SW480 (cell line): ENCODE measurements around the gene TLR6.
"Not testable (repeated sequence)": the region's sequence is repeated elsewhere in the genome, so short reads cannot be mapped to it uniquely, and the experiment has no call there.

ENCODE experiments used
- DNase-seq: peaks from one replicate; pipeline ENCODE4 v3.0.0-alpha.2; 2016; ENCODE audit warnings: low spot score

Gene TLR6

GRCh38 chr4:38822748-38823303, 33.8 kb downstream of the TLR6 start:
- no peak for DNase-seq

GRCh38 chr4:38821739-38822138, 34.9 kb downstream of the TLR6 start:
- DNase-seq, result no peak

- no peak for DNase-seq
Observed at GRCh38 chr4:38820329-38821061, 36.1 kb downstream of the TLR6 start.

GRCh38 chr4:38819569-38819968, 37.0 kb downstream of the TLR6 start:
- no peak for DNase-seq

- DNase-seq, result no peak
Observed at GRCh38 chr4:38818441-38818976, 38.1 kb downstream of the TLR6 start.

- no peak for DNase-seq
Observed at GRCh38 chr4:38815885-38816782, 40.5 kb downstream of the TLR6 start.

- no peak for DNase-seq
Observed at GRCh38 chr4:38814386-38814785, 42.2 kb downstream of the TLR6 start.

GRCh38 chr4:38811297-38811696, 45.3 kb downstream of the TLR6 start:
- DNase-seq, result no peak

GRCh38 chr4:38807462-38807861, 49.2 kb downstream of the TLR6 start:
- DNase-seq, result not testable (repeated sequence)

GRCh38 chr4:38806251-38806650, 50.4 kb downstream of the TLR6 start:
- not testable (repeated sequence) for DNase-seq

GRCh38 chr4:38805530-38806145, 51.0 kb downstream of the TLR6 start:
- DNase-seq, result no peak

- DNase-seq, result peak; percentile 8
Observed at GRCh38 chr4:38804654-38805295, 51.8 kb downstream of the TLR6 start, which contains the start of gene TLR1. TLR1 (minus strand) TSS chr4:38804791; CDS start chr4:38798831, 5,960 bp downstream.

GRCh38 chr4:38803833-38804653, 52.6 kb downstream of the TLR6 start:
- no peak for DNase-seq

- no peak for DNase-seq
Observed at GRCh38 chr4:38802561-38803355, 53.9 kb downstream of the TLR6 start.

GRCh38 chr4:38800961-38801450, 55.6 kb downstream of the TLR6 start:
- DNase-seq, result no peak

- no peak for DNase-seq
Observed at GRCh38 chr4:38800366-38800765, 56.3 kb downstream of the TLR6 start.

- DNase-seq, result no peak
Observed at GRCh38 chr4:38795087-38795486, 61.5 kb downstream of the TLR6 start.

GRCh38 chr4:38794051-38794450, 62.6 kb downstream of the TLR6 start:
- no peak for DNase-seq

GRCh38 chr4:38791010-38791409, 65.6 kb downstream of the TLR6 start:
- DNase-seq, result no peak

- DNase-seq, result no peak
Observed at GRCh38 chr4:38788317-38788716, 68.3 kb downstream of the TLR6 start.
